ENCODE data around the gene PAX1. TPM values are rescaled to one million over a fixed set of nuclear protein-coding genes. Genes with fewer than 3 reads are reported as not detected.

The PAX1 gene
- total RNA-seq, 1 experiment from 2014 or later: 0.09 TPM

GRCh38 chr20:21767739-21768223, 62.3 kb downstream of the PAX1 start:
- H3K27ac ChIP-seq (ENCODE audit: low read depth, low read length, poor library complexity, severe bottlenecking): no peak overlapping the region
- DNase-seq (ENCODE audit: low spot score): peak; percentile 48
- no peak overlapping the region for H3K4me3 ChIP-seq (ENCODE audit: low read depth, low read length, poor library complexity, severe bottlenecking)
- BruUV-seq (replicated peaks): no TSS peak
- intact Hi-C loops (cut with micrococcal nuclease; ENCODE audit: unreplicated experiment): loop anchor here (10.0 kb wide), 1 partner anchor 53 kb away; no protein-coding TSS in a partner anchor
- ChIA-PET POLR2A (ENCODE audit: low non-redundant PET) (no interaction called here), CTCF (interaction anchor here (0.5 to 0.8 kb wide), 2 partner anchors 63 to 65 kb away, joined by 3 read pairs; no protein-coding TSS in a partner anchor)
- H3K9me3 ChIP-seq (ENCODE audit: low read depth, low read length, poor library complexity, severe bottlenecking): no peaks in the 10 kb centered on the region
- no peaks in the 10 kb centered on the region for H3K36me3 ChIP-seq (ENCODE audit: insufficient read depth, low read length, poor library complexity, severe bottlenecking)
- H3K4me1 ChIP-seq (ENCODE audit: insufficient read depth, low read length, poor library complexity, severe bottlenecking): no peaks in the 10 kb centered on the region
- peaks cover 11% of the 10 kb centered on the region for H3K27me3 ChIP-seq (replicated peaks; ENCODE audit: insufficient read depth, low read depth, low read length, poor library complexity)
- no peak for TF ChIP-seq EZH2 (IDR thresholded peaks at IDR 0.05; ENCODE audit: borderline replicate concordance, low read depth, low read length, poor library complexity, severe bottlenecking)
- TF ChIP-seq CTCF (conservative IDR thresholded peaks at IDR 0.05; ENCODE audit: low read depth, low read length): peak; percentile 90

Other genes starting within 250 kb of the PAX1 start
- 78.8 and 85.1 TPM in 2 replicates for gene NKX2-2, start 191.6 kb upstream of the PAX1 start, total RNA-seq (2021)

Measured in A673 (cell line).